Measurements from ENCODE around the gene DDAH1.

Gene DDAH1

GRCh38 chr1:85343612-85344255 is 121.2 kb downstream of the DDAH1 start:
- Histone ChIP-seq H4K20me1 (ENCODE audit: insufficient read depth, low read length, poor library complexity, severe bottlenecking) (no peaks in the 10 kb centered on the region), H3K9me2 (replicated peaks; ENCODE audit: low read depth, low read length) (no peaks in the 10 kb centered on the region), H3K9ac (ENCODE audit: low read depth, low read length, poor library complexity, severe bottlenecking) (no peak overlapping the region), H3K27me3 (ENCODE audit: insufficient read depth, low read length, poor library complexity, severe bottlenecking) (no peaks in the 10 kb centered on the region), H3K36me3 (ENCODE audit: insufficient read depth, low read length) (no peaks in the 10 kb centered on the region), H3K9me3 (ENCODE audit: insufficient read depth, low read depth, low read length) (no peaks in the 10 kb centered on the region), H3K4me2 (ENCODE audit: low read depth, low read length, poor library complexity, severe bottlenecking) (no peak overlapping the region), H3K79me2 (ENCODE audit: insufficient read depth, low read length) (no peaks in the 10 kb centered on the region), H2AFZ (ENCODE audit: low read length) (no peak overlapping the region), H3K4me3 (ENCODE audit: low read length, poor library complexity, severe bottlenecking) (no peak overlapping the region), H3F3A (ENCODE audit: low read depth) (no peaks in the 10 kb centered on the region), H3K4me1 (ENCODE audit: insufficient read depth, low read length, poor library complexity, severe bottlenecking) (peaks cover 6% of the 10 kb centered on the region)
- TF ChIP-seq CTCF (conservative IDR thresholded peaks at IDR 0.05; ENCODE audit: low read length) (no peak), EZH2phosphoT487 (IDR thresholded peaks at IDR 0.05; ENCODE audit: borderline replicate concordance) (no peak)

- H3F3A ChIP-seq (ENCODE audit: low read depth): no peaks in the 10 kb centered on the region
- no peak for TF ChIP-seq CTCF (conservative IDR thresholded peaks at IDR 0.05; ENCODE audit: low read length)
- TF ChIP-seq EZH2phosphoT487 (IDR thresholded peaks at IDR 0.05; ENCODE audit: borderline replicate concordance): no peak
- H3K4me3 ChIP-seq (ENCODE audit: low read length, poor library complexity, severe bottlenecking): no peak overlapping the region
- no peaks in the 10 kb centered on the region for H3K36me3 ChIP-seq (ENCODE audit: insufficient read depth, low read length)
- no peak overlapping the region for H3K9ac ChIP-seq (ENCODE audit: low read depth, low read length, poor library complexity, severe bottlenecking)
- no peaks in the 10 kb centered on the region for H3K79me2 ChIP-seq (ENCODE audit: insufficient read depth, low read length)
- no peaks in the 10 kb centered on the region for H3K9me3 ChIP-seq (ENCODE audit: insufficient read depth, low read depth, low read length)
- H2AFZ ChIP-seq (ENCODE audit: low read length): no peak overlapping the region
- peaks cover 6% of the 10 kb centered on the region for H3K4me1 ChIP-seq (ENCODE audit: insufficient read depth, low read length, poor library complexity, severe bottlenecking)
- no peaks in the 10 kb centered on the region for H4K20me1 ChIP-seq (ENCODE audit: insufficient read depth, low read length, poor library complexity, severe bottlenecking)
- no peaks in the 10 kb centered on the region for H3K9me2 ChIP-seq (replicated peaks; ENCODE audit: low read depth, low read length)
- no peak overlapping the region for H3K4me2 ChIP-seq (ENCODE audit: low read depth, low read length, poor library complexity, severe bottlenecking)
- no peaks in the 10 kb centered on the region for H3K27me3 ChIP-seq (ENCODE audit: insufficient read depth, low read length, poor library complexity, severe bottlenecking)
These were observed 121.7 kb downstream of the DDAH1 start for GRCh38 chr1:85343213-85343611.

GRCh38 chr1:85342207-85342606 is 122.8 kb downstream of the DDAH1 start:
- Histone ChIP-seq H3K4me2 (ENCODE audit: low read depth, low read length, poor library complexity, severe bottlenecking) (no peak overlapping the region), H3K36me3 (ENCODE audit: insufficient read depth, low read length) (no peaks in the 10 kb centered on the region), H2AFZ (ENCODE audit: low read length) (no peak overlapping the region), H3K9ac (ENCODE audit: low read depth, low read length, poor library complexity, severe bottlenecking) (no peak overlapping the region), H3K27me3 (ENCODE audit: insufficient read depth, low read length, poor library complexity, severe bottlenecking) (no peaks in the 10 kb centered on the region), H3K79me2 (ENCODE audit: insufficient read depth, low read length) (no peaks in the 10 kb centered on the region), H3K4me1 (ENCODE audit: insufficient read depth, low read length, poor library complexity, severe bottlenecking) (peaks cover 6% of the 10 kb centered on the region), H3K4me3 (ENCODE audit: low read length, poor library complexity, severe bottlenecking) (no peak overlapping the region), H3F3A (ENCODE audit: low read depth) (no peaks in the 10 kb centered on the region), H4K20me1 (ENCODE audit: insufficient read depth, low read length, poor library complexity, severe bottlenecking) (no peaks in the 10 kb centered on the region), H3K9me3 (ENCODE audit: insufficient read depth, low read depth, low read length) (no peaks in the 10 kb centered on the region), H3K9me2 (replicated peaks; ENCODE audit: low read depth, low read length) (no peaks in the 10 kb centered on the region)
- TF ChIP-seq EZH2phosphoT487 (IDR thresholded peaks at IDR 0.05; ENCODE audit: borderline replicate concordance) (no peak), CTCF (conservative IDR thresholded peaks at IDR 0.05; ENCODE audit: low read length) (no peak)
